DND-41 (cell line): ENCODE data around the gene FGD1.

Experiments
- ATAC-seq: fragments of 200-7000 bp; cut with Tn5 transposase; 3 replicates; pipeline ENCODE4 v1.9.1; 2021; ENCODE audit warnings: low read depth; ENCODE audit not compliant: insufficient read depth
- DNase-seq: peaks from one replicate; pipeline ENCODE4 v3.0.0-alpha.2; 2020
- H2AFZ ChIP-seq: 2 replicates; pipeline ENCODE4 v1.6.0; 2012; ENCODE audit warnings: low read depth, low read length
- H3K27ac ChIP-seq: 2 replicates; pipeline ENCODE4 v1.5.1; 2012; ENCODE audit warnings: low read length, inconsistent platforms
- H3K27me3 ChIP-seq: fragments of 200-600 bp; sonication (generic); 2 replicates; pipeline ENCODE4 v1.6.0; 2012; ENCODE audit warnings: low read length, mild to moderate bottlenecking, inconsistent platforms; ENCODE audit not compliant: insufficient read depth, poor library complexity
- H3K36me3 ChIP-seq: 2 replicates; pipeline ENCODE4 v1.5.1; 2012; ENCODE audit warnings: low read length, inconsistent platforms; ENCODE audit not compliant: insufficient read depth
- H3K4me1 ChIP-seq: 2 replicates; pipeline ENCODE4 v1.5.1; 2012; ENCODE audit warnings: mild to moderate bottlenecking, low read length; ENCODE audit not compliant: insufficient read depth
- H3K4me2 ChIP-seq: 2 replicates; pipeline ENCODE4 v1.6.0; 2012; ENCODE audit warnings: mild to moderate bottlenecking, moderate library complexity, low read length, inconsistent platforms; ENCODE audit not compliant: insufficient read depth
- H3K4me3 ChIP-seq, 2 experiments: fragments of 200-600 bp in 1 of 2; shearing (Covaris generic) in 1 of 2; 2 replicates each; pipeline ENCODE4 v1.5.1; 2012 to 2016; ENCODE audit warnings: inconsistent platforms in 2 of 2, low read length in 2 of 2, mild to moderate bottlenecking in 2 of 2, low read depth in 1 of 2, moderate library complexity in 1 of 2
- H3K79me2 ChIP-seq: 2 replicates; pipeline ENCODE4 v1.6.0; 2012; ENCODE audit warnings: low read length, inconsistent platforms; ENCODE audit not compliant: insufficient read depth
- H3K9ac ChIP-seq: 2 replicates; pipeline ENCODE4 v1.6.0; 2012; ENCODE audit warnings: low read depth, mild to moderate bottlenecking, inconsistent platforms, low read length, moderate library complexity
- H3K9me3 ChIP-seq: 2 replicates; pipeline ENCODE4 v1.5.1; 2012; ENCODE audit warnings: low read length, moderate library complexity, mild to moderate bottlenecking, inconsistent platforms; ENCODE audit not compliant: insufficient read depth, severe bottlenecking
- H4K20me1 ChIP-seq: 2 replicates; pipeline ENCODE4 v1.6.0; 2012; ENCODE audit warnings: low read length; ENCODE audit not compliant: insufficient read depth
- EZH2 ChIP-seq: IDR thresholded peaks from 3 replicates; pipeline ENCODE4 v1.6.1; 2012; ENCODE audit warnings: borderline replicate concordance, low read depth, mild to moderate bottlenecking, moderate library complexity, low read length, inconsistent platforms; ENCODE audit not compliant: severe bottlenecking
- TF ChIP-seq, protein P1 (sequence below): IDR thresholded peaks from 2 replicates; pipeline ENCODE4 v1.5.1; 2012; ENCODE audit warnings: borderline replicate concordance, low read length, moderate library complexity, mild to moderate bottlenecking; ENCODE audit not compliant: poor library complexity, severe bottlenecking; ENCODE audit errors: extremely low read depth

Gene FGD1

DNA sequence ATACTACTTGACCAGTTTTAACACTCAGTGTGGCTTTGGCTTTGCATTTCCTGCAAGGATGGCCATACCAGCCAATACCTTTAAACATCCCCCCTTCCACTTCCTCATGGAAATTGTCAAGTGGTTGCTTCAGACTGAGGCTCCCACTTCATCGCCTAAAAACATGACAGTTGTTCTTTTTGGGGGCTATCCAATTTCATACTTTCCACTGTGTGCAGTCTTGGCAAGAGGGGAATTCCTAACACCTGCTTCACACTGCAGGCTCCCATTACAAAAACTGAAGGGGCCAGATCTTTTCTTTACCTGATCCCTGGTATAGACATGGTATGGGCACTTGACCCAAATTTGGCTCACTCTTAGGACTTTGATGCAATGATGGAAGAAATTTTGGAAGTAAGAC lies 84.3 kb downstream of the FGD1 start:
- Histone ChIP-seq H3K79me2 (no peaks in the 10 kb centered on the region), H3K4me3 (no peak overlapping the region), H3K4me2 (no peak overlapping the region), H3K4me1 (peaks cover 6% of the 10 kb centered on the region; the same call in 1 of the 2 replicates), H3K9me3 (no peaks in the 10 kb centered on the region), H4K20me1 (peaks cover 4% of the 10 kb centered on the region), H3K27ac (no peak overlapping the region), H3K9ac (no peak overlapping the region), H3K36me3 (no peaks in the 10 kb centered on the region), H2AFZ (no peak overlapping the region), H3K27me3 (no peaks in the 10 kb centered on the region)
- ATAC-seq (no peak), DNase-seq (no peak)
- TF ChIP-seq, protein P1, sequence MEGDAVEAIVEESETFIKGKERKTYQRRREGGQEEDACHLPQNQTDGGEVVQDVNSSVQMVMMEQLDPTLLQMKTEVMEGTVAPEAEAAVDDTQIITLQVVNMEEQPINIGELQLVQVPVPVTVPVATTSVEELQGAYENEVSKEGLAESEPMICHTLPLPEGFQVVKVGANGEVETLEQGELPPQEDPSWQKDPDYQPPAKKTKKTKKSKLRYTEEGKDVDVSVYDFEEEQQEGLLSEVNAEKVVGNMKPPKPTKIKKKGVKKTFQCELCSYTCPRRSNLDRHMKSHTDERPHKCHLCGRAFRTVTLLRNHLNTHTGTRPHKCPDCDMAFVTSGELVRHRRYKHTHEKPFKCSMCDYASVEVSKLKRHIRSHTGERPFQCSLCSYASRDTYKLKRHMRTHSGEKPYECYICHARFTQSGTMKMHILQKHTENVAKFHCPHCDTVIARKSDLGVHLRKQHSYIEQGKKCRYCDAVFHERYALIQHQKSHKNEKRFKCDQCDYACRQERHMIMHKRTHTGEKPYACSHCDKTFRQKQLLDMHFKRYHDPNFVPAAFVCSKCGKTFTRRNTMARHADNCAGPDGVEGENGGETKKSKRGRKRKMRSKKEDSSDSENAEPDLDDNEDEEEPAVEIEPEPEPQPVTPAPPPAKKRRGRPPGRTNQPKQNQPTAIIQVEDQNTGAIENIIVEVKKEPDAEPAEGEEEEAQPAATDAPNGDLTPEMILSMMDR, result no peak
- TF ChIP-seq EZH2, result no peak

DNA sequence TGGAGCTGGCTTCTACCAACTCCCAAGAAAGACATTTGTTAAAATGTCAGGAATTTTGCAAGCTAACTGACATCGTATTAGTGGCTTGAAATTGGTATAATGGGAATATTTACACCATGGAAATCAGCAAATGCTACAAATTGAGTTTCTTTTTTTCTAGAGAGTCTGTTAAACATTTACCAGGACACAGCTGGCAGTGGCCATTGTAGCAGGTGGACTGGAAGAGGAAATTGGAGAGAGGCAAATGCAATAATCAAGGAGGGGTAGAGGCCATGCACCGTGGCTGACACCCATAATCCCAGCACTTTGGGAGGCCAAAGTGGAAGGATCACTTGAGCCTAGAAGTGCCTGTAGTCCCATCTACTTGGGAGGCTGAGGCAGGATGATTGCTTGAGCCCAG lies 88.8 kb downstream of the FGD1 start:
- no peaks in the 10 kb centered on the region for H3K27me3 ChIP-seq
- no peak overlapping the region for H2AFZ ChIP-seq
- ATAC-seq (no peak), DNase-seq (no peak)
- H3K79me2 ChIP-seq, result no peaks in the 10 kb centered on the region
- H3K27ac ChIP-seq, result no peak overlapping the region
- no peaks in the 10 kb centered on the region for H3K9me3 ChIP-seq
- H3K4me1 ChIP-seq, result peaks cover 6% of the 10 kb centered on the region; the same call in 1 of the 2 replicates
- H3K36me3 ChIP-seq, result no peaks in the 10 kb centered on the region
- no peak overlapping the region for H3K4me3 ChIP-seq
- H3K4me2 ChIP-seq, result no peak overlapping the region
- no peak for TF ChIP-seq EZH2
- TF ChIP-seq, protein P1, result no peak
- no peak overlapping the region for H3K9ac ChIP-seq
- no peaks in the 10 kb centered on the region; the same call in 1 of the 2 replicates for H4K20me1 ChIP-seq

DNA sequence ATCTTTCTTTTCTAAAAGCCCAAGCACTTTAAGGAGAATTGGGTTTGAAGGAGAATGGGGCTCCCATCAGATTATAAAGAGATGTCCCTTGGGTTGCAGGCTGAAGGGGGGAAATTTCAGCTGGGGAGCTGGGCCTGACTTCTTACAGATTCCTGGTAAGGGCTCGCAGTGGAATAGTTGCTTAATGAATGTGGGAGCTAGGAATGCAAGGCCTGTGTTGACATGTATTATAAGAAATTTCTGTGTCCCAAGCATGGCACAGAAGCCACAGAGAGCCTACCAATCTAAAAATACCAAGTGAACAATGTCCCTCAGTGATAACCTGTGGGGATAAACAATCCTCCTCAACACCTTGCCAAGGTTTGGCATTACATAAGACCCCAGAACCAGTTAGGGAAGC lies 98.9 kb downstream of the FGD1 start:
- Histone ChIP-seq H3K27me3 (no peaks in the 10 kb centered on the region), H3K79me2 (no peaks in the 10 kb centered on the region), H3K4me1 (no peaks in the 10 kb centered on the region), H3K9ac (no peak overlapping the region), H4K20me1 (no peaks in the 10 kb centered on the region), H3K4me3 (no peak overlapping the region), H3K36me3 (no peaks in the 10 kb centered on the region), H3K4me2 (no peak overlapping the region), H3K27ac (no peak overlapping the region), H2AFZ (no peak overlapping the region), H3K9me3 (no peaks in the 10 kb centered on the region)
- no peak for DNase-seq
- no peak for ATAC-seq
- no peak for TF ChIP-seq EZH2
- TF ChIP-seq, protein P1, result no peak
